LNCaP clone FGC (cell line): Measurements from ENCODE around the gene DLX2.

Experiments
- DNase-seq: peaks from one replicate; pipeline ENCODE4 v3.0.0-alpha.2; 2011; ENCODE audit warnings: low read depth
- H3K4me3 ChIP-seq: 2 replicates; pipeline ENCODE4 v1.5.1; 2011; ENCODE audit warnings: mild to moderate bottlenecking, low read depth, low read length, control low read depth
- TF ChIP-seq, protein P1 (sequence below): IDR thresholded peaks from 2 replicates; pipeline ENCODE4 v1.5.1; 2012; ENCODE audit warnings: mild to moderate bottlenecking; ENCODE audit not compliant: control insufficient read depth, insufficient read depth; ENCODE audit errors: extremely low read depth

DLX2 gene

DNA sequence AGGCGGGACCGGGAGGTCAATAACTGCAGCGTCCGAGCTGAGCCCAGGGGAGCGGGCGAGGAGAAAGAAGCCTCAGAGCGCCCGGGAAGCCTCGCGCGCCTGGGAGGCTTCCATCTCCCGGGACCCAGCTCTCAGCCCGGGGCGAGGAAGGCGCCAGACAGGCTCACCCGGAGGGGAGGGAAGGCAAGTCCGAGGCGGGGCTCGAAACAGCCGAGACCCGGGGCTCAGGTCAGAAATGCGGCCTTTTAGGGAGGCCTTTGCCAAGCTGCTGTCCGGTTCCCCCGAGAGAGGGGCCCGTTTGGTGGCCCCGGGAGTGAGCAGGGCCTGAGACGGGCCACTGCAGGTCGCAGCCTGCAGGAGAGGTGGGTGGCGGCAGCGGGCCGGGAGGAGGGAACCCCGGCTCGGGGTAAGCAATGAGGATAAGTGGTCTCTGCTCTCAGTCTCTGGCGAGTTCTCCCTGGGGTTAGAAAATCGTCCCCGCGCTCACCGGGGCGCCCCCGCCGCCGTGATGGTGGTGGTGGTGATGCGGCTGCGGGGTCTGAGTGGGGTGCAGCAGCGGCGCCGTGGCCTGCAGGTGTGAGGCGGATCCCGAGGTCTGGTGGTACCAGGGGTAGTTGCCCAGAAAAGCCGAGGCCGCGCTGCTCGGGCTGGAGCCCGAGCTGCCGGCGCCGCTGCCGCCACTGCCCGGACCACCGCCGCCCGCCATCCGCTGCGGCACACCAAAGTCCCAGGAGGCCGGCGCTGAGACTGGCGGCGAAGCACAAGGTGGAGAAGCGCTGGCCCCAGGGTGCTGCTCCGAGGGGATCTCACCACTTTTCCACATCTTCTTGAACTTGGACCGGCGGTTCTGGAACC lies 2.4 kb downstream of the DLX2 start:
- TF ChIP-seq, protein P1, sequence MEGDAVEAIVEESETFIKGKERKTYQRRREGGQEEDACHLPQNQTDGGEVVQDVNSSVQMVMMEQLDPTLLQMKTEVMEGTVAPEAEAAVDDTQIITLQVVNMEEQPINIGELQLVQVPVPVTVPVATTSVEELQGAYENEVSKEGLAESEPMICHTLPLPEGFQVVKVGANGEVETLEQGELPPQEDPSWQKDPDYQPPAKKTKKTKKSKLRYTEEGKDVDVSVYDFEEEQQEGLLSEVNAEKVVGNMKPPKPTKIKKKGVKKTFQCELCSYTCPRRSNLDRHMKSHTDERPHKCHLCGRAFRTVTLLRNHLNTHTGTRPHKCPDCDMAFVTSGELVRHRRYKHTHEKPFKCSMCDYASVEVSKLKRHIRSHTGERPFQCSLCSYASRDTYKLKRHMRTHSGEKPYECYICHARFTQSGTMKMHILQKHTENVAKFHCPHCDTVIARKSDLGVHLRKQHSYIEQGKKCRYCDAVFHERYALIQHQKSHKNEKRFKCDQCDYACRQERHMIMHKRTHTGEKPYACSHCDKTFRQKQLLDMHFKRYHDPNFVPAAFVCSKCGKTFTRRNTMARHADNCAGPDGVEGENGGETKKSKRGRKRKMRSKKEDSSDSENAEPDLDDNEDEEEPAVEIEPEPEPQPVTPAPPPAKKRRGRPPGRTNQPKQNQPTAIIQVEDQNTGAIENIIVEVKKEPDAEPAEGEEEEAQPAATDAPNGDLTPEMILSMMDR, result no peak
- DNase-seq, result no peak
- H3K4me3 ChIP-seq, result no peak overlapping the region

DNA sequence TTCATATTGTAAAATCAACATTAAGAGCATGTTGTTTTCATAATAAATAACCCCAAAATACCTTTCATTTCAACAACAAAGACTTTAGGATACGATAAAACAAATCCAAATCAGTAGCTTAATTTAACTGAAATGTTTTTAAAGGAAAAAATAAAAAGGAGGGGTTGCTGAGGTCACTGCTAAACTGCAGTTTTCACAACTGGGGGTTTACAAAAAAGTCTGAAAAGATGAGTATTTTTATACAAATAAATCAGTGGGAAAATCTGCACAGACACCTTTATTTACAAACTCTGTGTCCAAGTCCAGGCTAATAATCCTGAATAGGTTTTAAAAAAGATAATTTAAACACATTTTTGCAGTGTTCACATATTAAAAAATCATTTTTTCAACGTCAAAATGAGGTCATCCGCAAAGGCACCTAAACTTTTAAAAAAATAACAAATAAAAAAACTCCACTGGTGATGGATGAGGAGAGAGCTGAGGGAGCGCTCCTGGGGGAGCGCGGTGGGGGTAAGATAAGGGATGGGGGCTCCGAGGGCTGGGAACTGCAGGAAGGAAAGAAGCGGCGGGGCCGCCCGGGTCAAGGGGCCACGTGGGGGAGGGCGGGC lies 3.1 kb downstream of the DLX2 start:
- TF ChIP-seq, protein P1, result no peak
- DNase-seq, result no peak
- no peak overlapping the region for H3K4me3 ChIP-seq

DNA sequence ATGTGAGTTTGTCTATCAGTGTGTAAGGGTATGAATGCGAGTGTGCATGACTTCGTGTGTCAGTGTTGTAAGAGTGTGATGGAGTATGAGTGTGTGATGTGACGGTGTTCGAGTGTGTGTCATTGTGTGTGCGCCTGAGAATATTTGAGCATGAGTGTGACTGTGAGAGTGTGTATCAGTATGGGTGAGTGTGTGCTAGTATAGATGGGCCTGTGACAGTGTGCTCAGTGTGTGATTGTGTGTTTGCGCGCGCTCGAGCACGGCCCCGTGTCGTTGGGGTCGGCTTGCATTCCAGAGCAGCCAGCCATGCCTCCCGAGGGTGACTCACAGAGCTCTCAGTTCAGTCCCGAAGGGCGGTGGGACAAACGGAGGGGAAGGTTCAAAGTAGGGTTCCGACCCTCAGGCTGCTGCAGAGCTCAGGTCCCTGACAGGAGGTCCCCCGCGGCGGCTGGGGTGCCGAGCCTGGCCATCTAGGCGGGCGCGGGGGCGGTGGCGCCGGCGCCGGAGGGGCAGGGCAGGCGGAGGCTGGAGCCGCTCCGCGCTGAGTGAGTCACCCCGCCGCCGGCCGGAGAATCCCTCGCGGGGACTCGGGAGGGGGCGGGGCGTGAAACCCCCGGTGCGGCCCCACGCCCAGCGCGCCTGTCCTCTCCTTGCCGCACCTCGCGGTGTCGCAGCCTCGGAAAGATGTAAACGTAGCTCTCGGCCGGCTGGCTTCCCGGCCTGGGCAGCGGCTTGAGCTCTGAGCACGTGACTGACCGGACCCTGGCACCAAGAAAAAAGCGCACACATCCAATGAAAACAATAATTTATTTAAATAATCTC lies 3.8 kb downstream of the DLX2 start:
- TF ChIP-seq, protein P1, result no peak
- no peak for DNase-seq
- H3K4me3 ChIP-seq, result no peak overlapping the region

DNA sequence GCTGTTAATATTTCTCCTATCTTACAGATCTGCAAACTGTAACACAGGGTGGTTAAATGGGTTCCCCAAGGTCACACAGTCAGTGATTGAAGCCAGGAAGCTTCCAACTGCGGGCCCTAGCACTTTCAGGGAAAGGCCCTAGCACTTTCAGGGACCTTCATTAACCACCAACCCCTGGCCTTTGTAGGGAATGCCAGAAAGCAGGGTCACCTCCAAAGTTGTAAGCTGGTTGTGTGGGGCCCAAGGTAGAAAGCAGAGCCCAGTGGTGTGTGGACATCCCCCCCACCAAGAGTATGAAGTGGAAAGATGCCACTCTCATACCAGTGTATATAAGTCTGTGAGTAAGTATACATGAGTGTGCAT lies 4.4 kb downstream of the DLX2 start:
- no peak for DNase-seq
- no peak overlapping the region for H3K4me3 ChIP-seq
- TF ChIP-seq, protein P1, result no peak

DNA sequence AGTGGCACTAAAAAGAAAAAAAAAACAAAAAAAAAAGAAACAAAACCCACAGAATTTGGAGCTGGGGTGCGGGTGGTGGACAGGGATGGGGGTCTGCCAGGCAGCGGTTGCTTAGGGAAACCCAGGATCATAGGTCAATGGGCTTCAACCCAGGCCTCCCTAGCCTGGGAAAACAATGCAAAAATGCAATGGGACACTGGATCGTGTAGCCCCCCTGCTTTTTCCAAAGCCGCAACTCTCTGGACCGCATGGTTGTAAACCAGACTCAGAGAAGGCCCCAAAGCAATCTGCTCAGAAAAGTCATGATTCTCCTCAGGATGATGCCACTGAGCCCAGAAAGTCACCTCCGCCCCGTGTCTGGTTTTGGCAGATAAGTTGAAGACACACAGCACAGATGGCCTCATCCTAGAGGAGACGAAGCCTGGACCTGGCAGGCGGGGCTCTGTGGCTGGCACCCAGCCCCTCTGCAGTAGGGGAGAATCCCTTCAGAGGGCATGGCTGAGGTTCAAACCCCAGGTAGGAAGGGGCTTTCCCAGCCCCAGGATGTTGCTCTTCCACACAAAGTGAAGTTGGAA lies 5.1 kb downstream of the DLX2 start:
- TF ChIP-seq, protein P1, result no peak
- no peak overlapping the region for H3K4me3 ChIP-seq
- no peak for DNase-seq

DNA sequence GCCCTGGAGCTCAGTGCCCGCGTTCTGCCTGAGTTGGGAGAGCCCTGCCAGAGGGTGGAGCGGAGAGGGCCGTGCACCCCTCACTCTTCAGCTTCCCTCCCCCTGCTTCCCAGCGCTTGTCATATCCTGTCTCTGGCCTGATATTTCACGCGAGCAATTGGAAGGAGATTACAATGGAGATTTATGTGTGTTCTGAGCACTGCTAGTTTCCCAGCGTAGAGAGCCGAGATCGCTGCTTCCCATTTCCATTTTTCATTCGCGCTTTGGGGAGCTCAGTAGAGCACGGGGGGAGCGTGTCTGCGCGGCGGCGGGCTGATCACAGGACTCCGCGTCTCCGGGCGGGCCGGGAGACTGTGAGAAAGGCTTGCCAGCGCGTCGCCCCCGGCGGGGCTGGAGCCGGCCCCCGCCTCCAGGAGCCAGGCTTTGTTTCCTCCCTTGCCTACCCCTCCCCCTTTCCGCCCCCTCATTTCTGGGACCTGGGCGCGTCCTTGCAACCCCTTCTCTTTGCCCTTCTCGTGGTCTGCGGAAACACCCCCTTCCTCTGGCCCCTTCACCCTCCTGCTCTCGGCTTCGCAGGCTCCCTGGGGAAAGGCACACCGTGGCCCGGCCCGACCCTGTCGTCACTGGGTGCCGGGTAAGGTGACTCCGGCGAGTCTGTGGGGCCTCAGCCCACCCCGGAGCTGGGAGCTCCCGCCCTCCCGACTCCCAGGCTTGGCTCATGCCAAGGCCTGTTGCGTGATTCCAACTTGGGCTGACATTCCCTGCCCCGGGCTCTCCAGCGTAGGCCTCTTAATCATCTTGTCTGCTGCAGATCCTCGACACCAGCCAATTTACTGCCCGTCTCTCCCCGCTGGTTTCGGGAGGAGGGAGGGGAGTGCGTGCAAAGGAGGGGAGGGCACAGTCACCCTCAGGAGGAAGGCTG lies 5.8 kb downstream of the DLX2 start:
- TF ChIP-seq, protein P1, result no peak
- no peak for DNase-seq
- no peak overlapping the region for H3K4me3 ChIP-seq
